Right lobe of liver (tissue), 4 donors: ENCODE measurements around the gene WFDC11.

ENCODE experiments used
- CTCF ChIP-seq, 4 donors: fragments of 200-600 bp in 3 of 4; fragments of 450-650 bp in 1 of 4; IDR thresholded peaks; one replicate each; pipeline versions ENCODE4 v1.5.1 to v1.8.0; 2016 to 2022; ENCODE audit warnings: antibody characterized with exemption in 4 of 4, mild to moderate bottlenecking in 2 of 4
- POLR2A ChIP-seq: fragments of 450-650 bp; IDR thresholded peaks from one replicate; pipeline ENCODE4 v1.6.1; 2017; ENCODE audit warnings: antibody characterized with exemption, mild to moderate bottlenecking
- donor health status: DM: no; HTN: no; CAD: no.
- donor health status: DM: no; HTN: no; CAD: no.
- donor health status: DM: no; HTN: yes; CAD: no.

- TF ChIP-seq CTCF (IDR thresholded peaks at IDR 0.05): no peak
- no peak for TF ChIP-seq POLR2A
These were observed 22.5 kb downstream of the WFDC11 start for GRCh38 chr20:45647441-45648050.
